IMR-90 (cell line): ENCODE measurements around the gene GNA14. TPM values are rescaled to one million over a fixed set of nuclear protein-coding genes. Genes with fewer than 3 reads are reported as not detected.

Source experiments
- ATAC-seq: fragments of 200-7000 bp; cut with Tn5 transposase; 2 replicates; pipeline ENCODE4 v1.9.1; 2020; ENCODE audit warnings: low read depth, mild to moderate bottlenecking, moderate library complexity
- BruUV-seq: library from RNA; stranded (reverse); fragments of 400-500 nt; replicated peaks from 2 replicates; lab custom pipeline; 2021; lab: Mats Ljungman, UMichigan
- CTCF ChIA-PET: fragments of 300-600 bp; formaldehyde crosslinking; extraction: SDS; loops from one replicate; lab custom pipeline; 2021; ENCODE audit warnings: antibody characterized with exemption; lab: Yijun Ruan, JAX
- POLR2A ChIA-PET: fragments of 300-600 bp; sonication (Branson Sonifier 250); formaldehyde crosslinking; loops from one replicate; lab custom pipeline; 2022; ENCODE audit warnings: antibody characterized with exemption; ENCODE audit not compliant: unreplicated experiment; lab: Charles Lee
- DNase-seq: peaks from one replicate; pipeline ENCODE4 v3.0.0; 2013
- H2AFZ ChIP-seq: replicated peaks from 2 replicates; pipeline ENCODE3; 2013; ENCODE audit warnings: low read length, mild to moderate bottlenecking; ENCODE audit not compliant: poor library complexity
- H2AK5ac ChIP-seq: 2 replicates; pipeline ENCODE4 v1.6.1; 2013; ENCODE audit warnings: low read depth, low read length, inconsistent platforms
- H2AK9ac ChIP-seq: replicated peaks from 2 replicates; pipeline ENCODE3; 2013; ENCODE audit warnings: mild to moderate bottlenecking, low read depth, low read length, moderate library complexity; ENCODE audit not compliant: poor library complexity
- H2BK120ac ChIP-seq: 2 replicates; pipeline ENCODE4 v1.6.1; 2013; ENCODE audit warnings: low read depth, low read length, inconsistent platforms
- H2BK15ac ChIP-seq: 3 replicates; pipeline ENCODE4 v1.6.1; 2013; ENCODE audit warnings: low read depth, low read length, inconsistent platforms
- H2BK20ac ChIP-seq: 2 replicates; pipeline ENCODE4 v1.6.1; 2013; ENCODE audit warnings: low read depth, mild to moderate bottlenecking, inconsistent platforms, low read length, moderate library complexity
- H2BK5ac ChIP-seq: 2 replicates; pipeline ENCODE4 v1.6.1; 2013; ENCODE audit warnings: mild to moderate bottlenecking, low read depth, low read length, inconsistent platforms; ENCODE audit not compliant: poor library complexity, severe bottlenecking
- H3K14ac ChIP-seq: replicated peaks from 2 replicates; pipeline ENCODE4 v1.6.1; 2013; ENCODE audit warnings: low read depth, low read length, inconsistent platforms
- H3K18ac ChIP-seq: 2 replicates; pipeline ENCODE4 v1.6.1; 2013; ENCODE audit warnings: low read depth, low read length, control low read depth
- H3K23ac ChIP-seq: 2 replicates; pipeline ENCODE4 v1.6.1; 2013; ENCODE audit warnings: low read depth, low read length, inconsistent platforms
- H3K27ac ChIP-seq: 2 replicates; pipeline ENCODE4 v1.5.1; 2013; ENCODE audit warnings: mild to moderate bottlenecking, control low read depth, low read length; ENCODE audit not compliant: insufficient read depth
- H3K27me3 ChIP-seq: 2 replicates; pipeline ENCODE4 v1.6.1; 2013; ENCODE audit warnings: low read length; ENCODE audit not compliant: control insufficient read depth, insufficient read depth
- H3K36me3 ChIP-seq: 2 replicates; pipeline ENCODE4 v1.6.1; 2013; ENCODE audit warnings: low read length, mixed read lengths; ENCODE audit not compliant: control insufficient read depth, insufficient read depth
- H3K4ac ChIP-seq: 2 replicates; pipeline ENCODE4 v1.6.1; 2013; ENCODE audit warnings: low read depth, low read length, inconsistent platforms
- H3K4me1 ChIP-seq: 2 replicates; pipeline ENCODE4 v1.6.1; 2013; ENCODE audit warnings: low read length, mixed read lengths; ENCODE audit not compliant: control insufficient read depth, insufficient read depth
- H3K4me2 ChIP-seq: 2 replicates; pipeline ENCODE4 v1.6.1; 2013; ENCODE audit warnings: low read depth, mild to moderate bottlenecking, control low read depth, low read length, moderate library complexity
- H3K4me3 ChIP-seq: 2 replicates; pipeline ENCODE4 v1.5.1; 2013; ENCODE audit warnings: low read depth, mild to moderate bottlenecking, control low read depth, low read length, moderate library complexity; ENCODE audit not compliant: insufficient read depth
- H3K56ac ChIP-seq: 2 replicates; pipeline ENCODE4 v1.6.1; 2013; ENCODE audit warnings: low read length, inconsistent platforms; ENCODE audit not compliant: insufficient read depth; ENCODE audit errors: extremely low read depth
- H3K79me1 ChIP-seq, 2 experiments: 2 replicates each; pipeline ENCODE4 v1.6.1; 2013; ENCODE audit warnings: low read length in 2 of 2, inconsistent platforms in 1 of 2, low read depth in 1 of 2
- H3K9ac ChIP-seq: 2 replicates; pipeline ENCODE4 v1.6.1; 2013; ENCODE audit warnings: low read depth, low read length, control low read depth
- H3K9me1 ChIP-seq: 2 replicates; pipeline ENCODE4 v1.6.1; 2013; ENCODE audit warnings: low read length, inconsistent platforms; ENCODE audit not compliant: insufficient read depth
- H3K9me3 ChIP-seq: 2 replicates; pipeline ENCODE4 v1.6.1; 2013; ENCODE audit warnings: low read length; ENCODE audit not compliant: control insufficient read depth, insufficient read depth
- H4K20me1 ChIP-seq: 2 replicates; pipeline ENCODE4 v1.6.1; 2013; ENCODE audit warnings: low read length, inconsistent platforms; ENCODE audit not compliant: insufficient read depth
- H4K5ac ChIP-seq: 2 replicates; pipeline ENCODE4 v1.6.1; 2013; ENCODE audit warnings: mild to moderate bottlenecking, low read depth, low read length, control low read depth
- H4K8ac ChIP-seq, 2 experiments: 2 replicates each; pipeline ENCODE4 v1.6.1; 2013; ENCODE audit warnings: low read depth in 2 of 2, low read length in 2 of 2, control low read depth in 1 of 2, inconsistent platforms in 1 of 2
- H4K91ac ChIP-seq: 2 replicates; pipeline ENCODE4 v1.6.1; 2013; ENCODE audit warnings: low read depth, low read length, inconsistent platforms; ENCODE audit not compliant: insufficient read depth
- CEBPB ChIP-seq: IDR thresholded peaks from 2 replicates; pipeline ENCODE4 v1.6.1; 2012; ENCODE audit warnings: low read depth, low read length, improper control_type of control experiment
- MAFK ChIP-seq: IDR thresholded peaks from 2 replicates; pipeline ENCODE4 v1.6.1; 2012; ENCODE audit warnings: low read depth, low read length, improper control_type of control experiment
- MAZ ChIP-seq: IDR thresholded peaks from 2 replicates; pipeline ENCODE4 v1.6.1; 2012; ENCODE audit warnings: low read depth, mild to moderate bottlenecking, low read length, improper control_type of control experiment, moderate library complexity, borderline replicate concordance
- MXI1 ChIP-seq: IDR thresholded peaks from 2 replicates; pipeline ENCODE4 v1.6.1; 2012; ENCODE audit warnings: low read depth, mild to moderate bottlenecking, low read length, moderate library complexity, borderline replicate concordance
- NFE2L2 ChIP-seq: fragments of 150-350 bp; IDR thresholded peaks from 2 replicates; pipeline ENCODE4 v1.6.1; 2016; ENCODE audit warnings: low read depth, mild to moderate bottlenecking, low read length
- RCOR1 ChIP-seq: IDR thresholded peaks from 2 replicates; pipeline ENCODE4 v1.6.1; 2012; ENCODE audit warnings: mild to moderate bottlenecking, low read length, improper control_type of control experiment; ENCODE audit not compliant: insufficient replicate concordance
- SMC3 ChIP-seq: fragments of 150-350 bp; IDR thresholded peaks from 2 replicates; pipeline ENCODE4 v1.6.1; 2016; ENCODE audit warnings: low read depth, mild to moderate bottlenecking, antibody characterized with exemption, low read length, moderate library complexity
- USF2 ChIP-seq: fragments of 150-350 bp; IDR thresholded peaks from 2 replicates; pipeline ENCODE4 v1.6.1; 2017; ENCODE audit warnings: mild to moderate bottlenecking, antibody characterized with exemption, low read length, low read depth
- WGBS, 2 experiments: methylation state at CpG; one replicate each; pipeline versions ENCODE4 v1.1.5 to v1.1.7; 2013; ENCODE audit warnings: missing lambda C conversion rate in 2 of 2; ENCODE audit not compliant: insufficient read length in 1 of 2; ENCODE audit errors: extremely low coverage in 2 of 2; 5-methylcytosine and 5-hydroxymethylcytosine counted together
- dilution Hi-C: fragments of 300-500 bp; cut with HindIII; formaldehyde crosslinking; loops from one replicate; pipeline ENCODE4 v1.14.3; 2018; ENCODE audit warnings: low sequenced_read_pairs; ENCODE audit not compliant: unreplicated experiment
- in situ Hi-C: fragments of 300-500 bp; cut with MboI; formaldehyde crosslinking; loops from 3 replicates; pipeline ENCODE4 v1.14.3; 2019; ENCODE audit warnings: low sequenced_read_pairs, inconsistent platforms, mixed read lengths
- intact Hi-C: fragments of 100-400 bp; cut with micrococcal nuclease; formaldehyde crosslinking; loops from 2 replicates; pipeline ENCODE4 v1.10.0; 2022
- polyA plus RNA-seq, 3 experiments: library from polyadenylated mRNA; depleted of rRNA; stranded (reverse); fragments of >200 nt; gene quantifications; 2 replicates each; pipeline ENCODE4 v1.2.3, GENCODE V29; 2012; ENCODE audit warnings: low replicate concordance in 1 of 3
- total RNA-seq: library from RNA; depleted of rRNA; stranded (reverse); fragments of >200 nt; gene quantifications from 2 replicates; pipeline ENCODE4 v1.2.3, GENCODE V29; 2012

Gene GNA14
- total and polyA plus RNA-seq, 2 of the 4 experiments (the other 2 are of a cell fraction), result under 0.01 to 0.03 TPM

- Histone ChIP-seq H2BK5ac (no peak overlapping the region), H3K36me3 (no peaks in the 10 kb centered on the region), H3K9me3 (no peaks in the 10 kb centered on the region), H3K27me3 (no peaks in the 10 kb centered on the region), H3K27ac (peak overlapping the region; percentile 65), H4K91ac (no peak overlapping the region), H3K4me2 (no peak overlapping the region), H3K23ac (no peak overlapping the region), H4K8ac (peak overlapping the region in 1 of 2 experiments; percentile 73; a peak in 2 of 4 replicates), H3K14ac (no peak overlapping the region), H2BK15ac (no peak overlapping the region), H3K18ac (peak overlapping the region; percentile 6), H2BK20ac (no peak overlapping the region), H3K9me1 (no peaks in the 10 kb centered on the region), H3K9ac (no peak overlapping the region), H2AK5ac (no peak overlapping the region), H2AK9ac (no peak overlapping the region), H3K4me3 (no peak overlapping the region), H3K79me1 (no peaks in the 10 kb centered on the region), H3K56ac (no peak overlapping the region), H3K4ac (no peak overlapping the region), H4K5ac (peak overlapping the region; percentile 30; the same call in 1 of the 2 replicates), H2BK120ac (no peak overlapping the region), H4K20me1 (no peaks in the 10 kb centered on the region), H3K4me1 (no peaks in the 10 kb centered on the region), H2AFZ (no peak overlapping the region)
- TF ChIP-seq MAFK (no peak), RCOR1 (no peak), NFE2L2 (no peak), MXI1 (no peak), SMC3 (no peak), MAZ (no peak), USF2 (no peak), CEBPB (no peak)
- intact Hi-C loops (no loop called here), dilution Hi-C loops (no loop called here), in situ Hi-C loops (no loop called here)
- peak; percentile 69 for DNase-seq
- POLR2A ChIA-PET, result no interaction called here
- CTCF ChIA-PET, result interaction anchor here (3.7 kb wide), 1 partner anchor 8 kb away, joined by 25 read pairs; no protein-coding TSS in a partner anchor
- peak; percentile 41 for ATAC-seq
- no CpG with 5 or more reads among the region's 3 CpGs for WGBS, 2 experiments
- no TSS peak for BruUV-seq
These were observed 183.5 kb downstream of the GNA14 start for GRCh38 chr9:77464661-77465060.
